SW480 (cell line): ENCODE data around the gene RPP21.

Experiments used
- DNase-seq: peaks from one replicate; pipeline ENCODE4 v3.0.0-alpha.2; 2016; ENCODE audit warnings: low spot score

Gene RPP21

GRCh38 chr6:30344868-30345671 is at the start of gene RPP21:
TSS of gene RPP21 (plus strand) at chr6:30345156. CDS start at chr6:30345172, 16 bp downstream.
- DNase-seq: peak; percentile 71

GRCh38 chr6:30295837-30296236 is 49.1 kb upstream of the RPP21 start:
- DNase-seq: no peak

GRCh38 chr6:30304002-30304401 is 41.0 kb upstream of the RPP21 start:
- no peak for DNase-seq

GRCh38 chr6:30311101-30311500 is 33.9 kb upstream of the RPP21 start:
- DNase-seq: no peak

- DNase-seq: no peak
Observed at GRCh38 chr6:30311671-30312070, 33.3 kb upstream of the RPP21 start.

- DNase-seq: no peak
Observed at GRCh38 chr6:30312266-30312665, 32.7 kb upstream of the RPP21 start.

- DNase-seq: no peak
Observed at GRCh38 chr6:30312676-30313321, 32.2 kb upstream of the RPP21 start.

GRCh38 chr6:30315156-30315555 is 29.8 kb upstream of the RPP21 start:
- no peak for DNase-seq

GRCh38 chr6:30317913-30318589 is 26.9 kb upstream of the RPP21 start:
- no peak for DNase-seq

GRCh38 chr6:30319146-30319835 is 25.7 kb upstream of the RPP21 start:
- DNase-seq: no peak

- peak; percentile 5 for DNase-seq
Observed at GRCh38 chr6:30321692-30322388, 23.1 kb upstream of the RPP21 start.

- DNase-seq: no peak
Observed at GRCh38 chr6:30322527-30323501, 22.1 kb upstream of the RPP21 start.

GRCh38 chr6:30323806-30324205 is 21.1 kb upstream of the RPP21 start:
- DNase-seq: no peak

GRCh38 chr6:30325150-30325872 is 19.6 kb upstream of the RPP21 start:
- no peak for DNase-seq

GRCh38 chr6:30325873-30326525 is 19.0 kb upstream of the RPP21 start:
- DNase-seq: peak; percentile 77

- DNase-seq: peak; percentile 77
Observed at GRCh38 chr6:30326526-30327231, 18.3 kb upstream of the RPP21 start, which contains the start of gene TRIM39. TSS of gene TRIM39 (plus strand) at chr6:30326927. CDS start at chr6:30329318, 2,391 bp downstream.

GRCh38 chr6:30327232-30327746 is 17.7 kb upstream of the RPP21 start:
- DNase-seq: no peak

- no peak for DNase-seq
Observed at GRCh38 chr6:30328397-30328796, 16.6 kb upstream of the RPP21 start.
